GM18507 (cell line): ENCODE results near the gene PELI3.
"Not testable (repeated sequence)": the region's sequence is repeated elsewhere in the genome, so short reads cannot be mapped to it uniquely, and the experiment has no call there.

Source experiments
- DNase-seq: peaks from one replicate; pipeline ENCODE4 v3.0.0; 2011; ENCODE audit warnings: low read depth; ENCODE audit not compliant: insufficient read length; ENCODE audit errors: extremely low spot score
- FAIRE-seq: peaks from 2 replicates; lab custom pipeline; 2011; peaks lifted over from hg19 to GRCh38; lab: Jason Lieb, UNC

Gene PELI3

DNA sequence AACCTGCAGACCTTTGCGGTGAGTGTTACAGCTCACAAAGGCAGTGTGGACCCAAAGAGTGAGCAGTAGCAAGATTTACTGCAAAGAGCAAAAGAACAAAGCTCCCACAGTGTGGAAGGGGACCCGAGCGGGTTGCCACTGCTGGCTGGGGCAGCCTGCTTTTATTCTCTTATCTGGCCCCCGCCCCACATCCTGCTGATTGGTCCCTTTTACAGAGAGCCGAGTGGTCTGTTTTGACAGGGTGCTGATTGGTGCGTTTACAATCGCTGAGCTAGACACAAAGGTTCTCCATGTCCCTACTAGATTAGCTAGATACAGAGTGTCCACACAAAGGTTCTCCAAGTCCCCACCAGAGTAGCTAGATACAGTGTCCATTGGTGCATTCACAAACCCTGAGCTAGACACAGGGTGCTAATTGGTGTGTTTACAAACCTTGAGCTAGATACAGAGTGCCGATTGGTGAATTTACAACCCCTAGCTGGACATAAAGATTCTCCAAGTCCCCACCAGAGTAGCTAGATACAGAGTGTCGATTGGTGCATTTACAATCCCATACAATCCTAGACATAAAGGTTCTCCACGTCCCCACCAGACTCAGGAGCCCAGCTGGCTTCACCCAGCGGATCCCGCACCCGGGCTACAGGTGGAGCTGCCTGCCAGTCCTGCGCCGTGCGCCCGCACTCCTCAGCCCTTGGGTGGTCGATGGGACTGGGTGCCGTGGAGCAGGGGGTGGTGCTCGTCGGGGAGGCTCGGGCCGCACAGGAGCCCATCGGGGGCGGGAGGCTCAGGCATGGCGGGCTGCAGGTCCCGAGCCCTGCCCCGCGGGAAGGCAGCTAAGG, 26.4 kb upstream of the PELI3 start:
- DNase-seq, FAIRE-seq: not testable (repeated sequence)

DNA sequence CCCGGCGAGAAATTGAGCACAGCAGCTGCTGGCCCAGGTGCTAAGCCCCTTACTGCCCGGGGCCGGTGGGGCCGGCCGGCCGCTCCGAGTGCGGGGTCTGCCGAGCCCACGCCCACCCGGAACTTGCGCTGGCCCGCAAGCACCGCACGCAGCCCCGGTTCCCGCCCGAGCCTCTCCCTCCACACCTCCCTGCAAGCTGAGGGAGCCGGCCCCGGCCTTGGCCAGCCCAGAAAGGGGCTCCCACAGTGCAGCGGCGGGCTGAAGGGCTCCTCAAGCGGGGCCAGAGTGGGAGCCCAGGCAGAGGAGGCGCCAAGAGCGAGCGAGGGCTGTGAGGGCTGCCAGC, 25.8 kb upstream of the PELI3 start:
- DNase-seq, FAIRE-seq: not testable (repeated sequence)

DNA sequence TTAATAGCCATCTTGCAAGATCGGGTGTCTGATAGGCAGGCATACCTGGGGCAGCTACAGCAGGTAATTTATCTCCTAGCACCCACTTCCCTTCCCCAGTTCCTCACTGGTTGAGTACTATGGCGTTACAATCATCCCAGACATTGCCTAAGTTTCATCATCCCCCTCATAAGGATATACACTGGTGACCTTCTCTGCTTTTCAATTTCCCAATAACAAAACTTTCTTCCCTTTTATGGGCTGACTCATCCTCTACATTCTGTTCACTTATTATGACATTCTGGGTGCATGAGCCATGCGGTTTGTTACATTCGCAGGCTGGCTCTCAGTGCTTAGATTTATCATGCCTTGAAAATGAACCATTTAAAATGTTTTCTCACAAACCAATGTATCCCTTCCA, 23.1 kb upstream of the PELI3 start:
- DNase-seq (no peak), FAIRE-seq (no peak)

DNA sequence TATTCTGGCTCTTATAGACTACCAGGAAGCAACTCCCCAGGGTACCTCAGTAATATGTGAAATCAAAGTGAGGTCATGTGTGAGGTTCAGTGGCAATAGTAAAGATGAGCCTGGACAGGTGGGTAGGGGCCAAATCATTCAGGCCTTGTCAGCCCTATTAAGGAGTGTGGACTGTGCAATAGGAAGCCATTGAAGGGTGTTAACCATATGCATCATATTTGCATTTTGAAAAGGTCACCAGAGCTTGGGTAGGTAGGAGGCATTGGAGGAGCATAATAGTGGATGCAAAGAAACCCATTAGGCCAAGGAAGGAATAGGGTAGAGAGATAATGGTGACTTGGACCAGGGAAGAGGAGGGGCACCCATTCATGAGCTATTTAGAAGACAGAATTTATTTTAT, 19.7 kb upstream of the PELI3 start:
- FAIRE-seq, result no peak

DNA sequence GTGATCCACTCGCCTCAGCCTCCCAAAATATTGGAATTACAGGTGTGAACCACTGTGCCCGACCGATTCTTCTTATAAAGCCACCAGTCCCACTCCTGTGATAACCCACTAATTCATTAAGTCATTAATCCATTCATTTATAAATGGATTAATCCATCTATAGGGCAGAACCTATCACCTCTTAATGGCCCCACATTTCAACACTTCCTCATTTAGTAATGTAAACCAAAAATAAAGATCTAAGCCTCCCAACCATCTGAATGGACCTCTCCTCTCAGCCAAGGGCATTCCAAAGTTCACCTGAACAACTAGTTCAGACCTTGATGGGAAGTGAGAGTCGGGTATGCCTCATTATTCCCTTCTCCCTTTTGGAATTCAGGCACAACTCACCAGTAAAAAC, 18.2 kb upstream of the PELI3 start:
- FAIRE-seq (no peak), DNase-seq (no peak)

More for the DNA sequence above, 19.7 kb upstream of the PELI3 start:
- no peak for DNase-seq

DNA sequence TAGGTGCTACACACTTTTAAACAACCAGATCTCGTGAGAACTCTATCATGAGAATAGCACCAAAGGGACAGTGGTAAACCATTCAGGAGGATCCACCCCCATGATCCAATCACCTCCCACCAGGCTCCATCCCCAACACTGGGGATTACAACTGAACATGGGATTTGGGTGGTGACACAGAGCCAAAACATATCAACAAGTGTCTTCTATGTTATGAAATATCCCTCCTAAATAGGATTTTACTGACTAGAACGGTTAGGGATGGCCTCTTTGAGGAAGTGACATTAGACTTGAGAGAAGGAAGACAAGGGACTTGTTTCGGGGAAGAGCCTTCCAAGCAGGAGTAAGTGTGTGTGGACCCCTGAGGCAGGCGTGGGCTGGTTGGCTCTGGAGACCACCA, 16.1 kb upstream of the PELI3 start:
- DNase-seq (no peak), FAIRE-seq (no peak)

DNA sequence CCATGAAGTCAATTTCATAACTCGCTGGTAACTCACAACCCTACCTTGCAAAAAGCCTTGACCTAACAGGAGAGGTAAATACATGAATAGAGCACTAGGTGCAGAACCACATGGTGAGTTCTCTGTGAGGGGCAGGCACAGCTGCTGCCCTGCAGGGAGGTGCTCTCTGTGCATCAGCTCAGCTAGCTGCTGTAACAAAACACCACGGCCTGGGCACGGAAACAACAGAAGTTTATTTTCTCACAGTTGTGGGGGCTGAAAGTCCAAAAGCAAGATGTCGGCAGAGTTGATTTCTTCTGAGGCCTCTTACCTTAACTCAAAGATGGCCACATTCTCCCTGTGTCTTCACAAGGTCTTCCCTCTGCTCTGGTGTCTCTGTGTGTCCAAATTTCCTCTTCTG, 15.0 kb upstream of the PELI3 start:
- no peak for FAIRE-seq
- no peak for DNase-seq

DNA sequence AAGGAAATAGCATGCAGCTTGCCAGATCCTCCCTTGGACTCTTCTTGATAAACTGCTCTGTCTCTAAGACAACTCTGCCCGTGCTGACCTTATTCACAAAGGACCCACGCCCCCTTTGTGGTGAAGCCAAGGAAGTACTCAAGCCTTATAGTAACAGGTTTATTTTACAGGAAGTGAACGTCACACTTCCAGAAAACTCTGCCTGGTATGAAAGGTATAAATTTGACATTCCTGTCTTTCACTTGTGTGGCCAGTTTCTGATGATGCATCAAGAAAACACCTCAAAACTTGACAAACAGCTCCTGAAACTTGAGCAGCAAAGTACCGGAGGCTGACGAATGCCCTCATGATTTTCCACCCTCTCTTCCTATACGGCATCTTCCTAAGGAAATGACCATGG, 12.5 kb upstream of the PELI3 start:
- FAIRE-seq (no peak), DNase-seq (no peak)

DNA sequence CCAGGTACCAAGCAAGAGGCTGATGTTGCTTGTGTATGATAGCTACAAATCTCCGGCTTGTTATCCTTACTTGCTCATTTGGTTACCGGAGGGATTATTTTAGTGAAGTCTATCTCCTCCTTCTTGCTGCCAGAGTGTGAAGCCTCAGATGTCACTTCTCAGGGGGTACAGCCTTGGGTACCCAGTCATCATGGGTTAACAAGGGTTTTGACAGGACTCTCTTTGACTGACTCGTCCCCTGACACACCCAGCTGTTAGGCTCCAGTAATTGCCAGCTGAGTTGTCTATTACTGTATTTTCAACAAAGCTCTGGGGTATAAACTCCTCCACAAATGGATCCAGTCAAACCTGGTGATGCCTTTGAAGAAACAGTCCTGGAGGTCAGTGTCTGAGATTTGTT, 11.9 kb upstream of the PELI3 start:
- FAIRE-seq (no peak), DNase-seq (no peak)

DNA sequence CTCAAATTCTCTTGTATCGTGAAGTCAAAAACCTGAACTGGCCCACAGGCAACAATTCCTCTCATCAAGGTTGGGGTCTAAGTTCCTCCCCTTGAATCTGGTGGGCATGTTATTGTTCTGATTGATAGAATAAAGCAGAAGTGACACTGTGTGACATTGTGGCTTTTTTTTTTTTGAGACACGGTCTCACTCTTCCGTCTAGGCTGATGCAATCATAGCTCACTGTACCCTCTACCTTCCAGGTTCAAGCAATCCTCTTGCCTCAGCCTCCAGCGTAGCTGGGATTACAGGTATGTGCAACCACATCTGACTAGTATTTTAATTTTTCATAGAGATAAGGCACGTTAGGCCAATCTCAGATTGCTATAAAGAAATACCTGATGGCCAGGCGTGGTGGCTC, 8.9 kb upstream of the PELI3 start:
- DNase-seq, result no peak

DNA sequence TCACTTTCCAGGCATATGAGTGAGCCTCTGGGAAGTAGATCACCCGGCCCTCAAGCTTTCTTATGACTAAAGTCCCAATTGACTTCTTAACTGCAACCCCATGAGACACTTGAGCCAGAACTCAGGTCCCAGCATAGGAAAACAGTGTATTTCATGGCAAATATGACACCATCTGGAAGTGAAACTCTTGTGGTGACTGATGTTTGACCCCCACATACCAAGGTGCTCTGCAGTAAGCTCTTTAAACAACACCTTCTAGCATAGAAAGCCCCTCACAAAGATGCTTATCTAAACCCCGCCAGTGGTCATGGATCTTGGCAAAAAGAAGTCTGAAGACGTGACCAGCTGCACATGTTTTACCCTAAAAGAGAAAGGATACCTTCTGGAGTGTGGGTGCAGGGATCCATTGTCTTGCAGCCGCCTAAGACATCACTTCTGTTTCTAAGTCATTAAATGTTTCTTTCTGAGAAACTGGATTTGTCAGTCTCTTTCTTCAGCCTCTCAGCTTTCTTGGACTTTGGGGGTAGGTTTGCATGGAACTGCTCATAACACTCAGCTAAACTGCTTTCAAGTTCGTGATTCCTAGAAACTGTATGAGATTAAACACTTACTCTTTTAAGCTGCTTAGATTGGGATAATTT, 7.4 kb upstream of the PELI3 start:
- FAIRE-seq (peak; percentile 26), DNase-seq (no peak)

More for the DNA sequence above, 8.9 kb upstream of the PELI3 start:
- no peak for FAIRE-seq

DNA sequence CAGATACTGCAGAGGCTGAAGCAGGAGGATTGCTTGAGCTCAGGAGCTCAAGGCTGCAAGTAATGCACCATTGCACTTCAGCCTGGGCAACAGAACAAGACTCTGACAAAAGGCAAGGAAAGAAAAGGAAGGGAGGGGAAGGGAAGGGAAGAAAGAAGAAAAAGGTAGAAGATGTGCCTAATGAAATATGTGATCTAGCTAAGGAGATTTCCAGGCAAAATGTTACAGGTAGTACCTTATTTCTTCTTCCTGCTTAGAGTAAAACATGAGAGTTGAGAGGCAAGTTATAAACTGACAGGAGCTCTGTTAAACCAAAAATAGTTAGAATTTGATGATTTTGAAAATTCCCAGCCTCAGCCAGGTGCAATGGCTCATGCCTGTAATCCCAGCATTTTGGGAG, 4.7 kb upstream of the PELI3 start:
- DNase-seq (no peak), FAIRE-seq (no peak)

DNA sequence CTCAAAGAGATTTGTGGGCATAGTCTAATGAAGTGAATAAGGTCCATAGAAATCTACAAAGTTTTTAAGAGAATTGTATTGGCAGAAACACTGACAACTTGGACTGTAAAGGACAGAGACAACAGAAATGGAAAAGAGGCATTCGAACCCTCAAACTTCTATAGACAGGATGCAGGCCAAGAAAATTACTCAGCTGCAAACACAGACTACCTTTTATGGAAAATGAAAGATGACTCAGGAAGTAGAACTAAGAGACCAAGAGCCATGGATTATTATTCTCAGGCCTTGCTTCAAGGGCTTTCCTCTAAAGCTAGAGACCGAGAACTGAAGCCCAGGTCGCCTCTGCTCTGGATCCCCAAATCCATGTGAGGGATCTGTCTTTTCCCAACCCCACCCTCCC, 3.8 kb upstream of the PELI3 start:
- no peak for FAIRE-seq

DNA sequence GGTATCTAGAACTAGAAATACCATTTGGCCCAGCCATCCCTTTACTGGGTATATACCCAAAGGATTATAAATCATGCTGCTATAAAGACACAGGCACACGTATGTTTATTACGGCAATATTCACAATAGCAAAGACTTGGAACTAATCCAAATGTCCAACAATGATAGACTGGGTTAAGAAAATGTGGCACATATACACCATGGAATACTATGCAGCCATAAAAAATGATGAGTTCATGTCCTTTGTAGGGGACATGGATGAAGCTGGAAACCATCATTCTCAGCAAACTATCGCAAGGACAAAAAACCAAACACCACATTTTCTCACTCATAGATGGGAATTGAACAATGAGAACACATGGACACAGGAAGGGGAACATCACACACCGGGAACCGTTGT, 2.6 kb upstream of the PELI3 start:
- FAIRE-seq, result not testable (repeated sequence)

More for the DNA sequence above, 3.8 kb upstream of the PELI3 start:
- DNase-seq, result no peak

DNA sequence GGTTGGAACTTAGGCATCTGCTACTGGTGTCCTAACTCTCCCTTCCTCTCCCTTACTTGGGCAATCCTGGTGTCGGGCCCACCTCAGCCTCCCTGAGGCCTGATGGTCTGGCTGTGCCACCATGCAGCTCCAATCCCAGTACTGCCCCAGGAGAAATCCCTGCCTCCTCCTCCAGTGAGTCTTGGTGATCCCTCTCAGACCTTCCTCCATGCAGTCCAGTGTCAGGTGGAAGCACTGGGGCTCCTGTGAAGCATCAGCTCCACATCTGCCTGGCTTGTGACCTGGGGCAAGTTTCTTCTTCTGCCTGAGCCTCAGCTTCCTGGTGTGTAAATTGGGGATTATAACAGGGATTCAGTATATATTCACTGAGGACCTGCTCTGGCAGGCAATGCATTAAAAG, 1.8 kb upstream of the PELI3 start:
- FAIRE-seq (no peak), DNase-seq (no peak)

More for the DNA sequence above, 2.6 kb upstream of the PELI3 start:
- not testable (repeated sequence) for DNase-seq

DNA sequence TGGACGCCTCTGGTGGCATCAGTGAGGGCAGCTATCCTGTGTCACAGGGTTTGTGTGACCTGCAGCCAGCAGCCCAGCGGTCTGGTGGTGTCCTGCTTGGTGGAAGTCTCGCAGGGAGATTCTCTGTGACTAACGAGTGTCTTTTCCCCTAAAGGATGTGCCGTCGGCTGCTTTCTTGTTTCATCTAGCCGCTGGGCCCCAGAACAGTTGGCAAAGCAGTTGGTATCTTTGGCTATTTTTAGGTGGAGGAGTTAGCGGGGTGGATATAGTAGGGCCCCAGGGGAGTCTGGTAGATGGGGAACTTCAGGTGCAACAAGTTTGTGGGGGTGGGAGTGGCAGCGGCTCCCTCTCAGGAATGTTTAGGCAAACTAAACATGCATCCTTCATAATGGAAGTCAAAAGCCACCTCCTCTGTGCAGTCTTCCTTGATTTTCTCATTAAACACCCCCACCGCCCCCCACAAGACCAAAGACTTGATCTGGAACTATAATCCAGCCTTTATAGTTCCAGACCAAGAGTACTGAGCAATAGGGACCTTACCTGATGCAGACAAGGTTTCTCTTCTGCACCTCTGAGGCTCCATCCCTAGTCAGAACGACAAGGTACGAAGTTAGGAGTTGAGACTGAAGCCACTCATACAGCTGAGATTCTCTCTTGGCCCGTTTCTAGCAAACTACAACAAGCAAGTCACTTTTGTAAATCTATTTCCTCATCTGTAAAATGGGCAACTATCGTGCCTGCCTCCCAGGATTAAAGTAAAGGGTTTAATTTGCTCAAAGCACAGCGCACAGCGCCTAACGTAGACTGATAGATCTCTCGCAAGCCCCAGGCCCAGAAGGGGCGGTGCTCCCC, 1.1 kb upstream of the PELI3 start:
- DNase-seq (no peak), FAIRE-seq (no peak)

DNA sequence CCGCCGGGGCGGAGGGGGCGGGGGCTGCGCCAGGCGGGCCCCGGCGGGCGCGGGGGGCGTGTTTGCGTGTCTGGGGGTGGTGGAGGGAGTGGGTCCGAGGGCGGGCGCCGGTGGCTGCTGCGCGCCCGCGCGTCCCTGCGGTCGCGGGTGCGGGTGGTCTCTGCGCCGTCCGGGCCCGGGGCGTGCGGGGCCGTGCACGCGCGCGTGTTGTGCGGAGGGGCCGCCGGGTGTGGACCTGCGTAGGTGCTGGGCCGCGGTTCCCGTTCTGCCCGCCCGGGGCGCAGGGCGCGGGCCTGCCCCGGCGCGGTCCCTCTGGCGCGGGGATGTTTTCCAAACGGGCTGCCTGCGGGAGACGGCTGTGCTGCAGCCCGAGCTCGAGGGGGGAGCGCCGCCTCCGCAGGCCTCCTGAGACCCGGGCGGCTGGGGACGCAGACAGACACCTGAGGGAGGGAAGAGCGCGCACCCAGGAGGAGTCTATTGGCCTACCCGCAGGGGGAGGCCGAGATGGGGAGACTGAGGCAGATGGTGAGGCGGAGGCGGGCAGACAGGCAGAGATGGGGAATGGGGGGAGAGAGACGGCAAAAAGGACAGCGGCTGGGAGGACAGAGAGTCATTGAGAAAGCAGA, 442 bp downstream of the PELI3 start:
- FAIRE-seq (no peak), DNase-seq (no peak)

DNA sequence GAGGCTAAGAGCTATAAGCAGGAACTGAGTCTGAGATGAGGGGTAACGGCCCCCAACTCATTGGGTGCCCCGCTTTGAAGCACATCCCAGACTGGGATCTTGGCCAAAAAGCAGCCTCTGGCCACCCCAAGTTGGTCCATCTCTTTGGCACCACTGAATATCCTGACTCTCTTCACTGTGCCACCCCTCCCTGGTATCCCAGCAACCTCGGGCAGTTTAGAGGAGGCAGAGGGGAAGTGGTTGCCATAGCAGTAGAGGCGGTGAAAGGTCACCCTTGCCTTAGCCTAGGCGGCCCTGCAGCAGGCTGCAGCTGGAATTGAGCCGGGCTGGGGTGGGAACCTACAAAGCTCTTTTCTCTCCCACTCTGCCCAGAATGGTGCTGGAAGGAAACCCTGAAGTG, 1.1 kb downstream of the PELI3 start:
- DNase-seq, result no peak
- FAIRE-seq, result no peak

DNA sequence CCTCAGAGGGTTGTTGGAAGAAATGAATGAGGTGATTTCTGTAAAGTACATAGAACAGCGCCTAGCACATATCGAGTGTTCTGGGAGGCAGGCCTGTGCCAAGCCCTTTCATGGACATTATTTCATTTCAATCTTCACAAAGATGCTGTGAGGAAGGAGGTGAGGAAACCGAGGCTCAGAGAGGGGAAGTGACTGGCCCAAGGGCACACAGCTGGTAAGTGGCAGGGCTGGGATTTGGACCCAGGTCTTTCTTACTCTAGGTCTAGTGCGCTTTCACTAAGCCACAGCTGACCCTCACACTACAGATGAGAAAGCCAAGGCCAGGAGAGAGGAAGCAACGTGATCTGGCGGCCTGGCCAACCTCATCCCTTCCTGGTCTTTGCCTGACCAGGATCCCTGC, 2.0 kb downstream of the PELI3 start:
- DNase-seq (no peak), FAIRE-seq (no peak)

DNA sequence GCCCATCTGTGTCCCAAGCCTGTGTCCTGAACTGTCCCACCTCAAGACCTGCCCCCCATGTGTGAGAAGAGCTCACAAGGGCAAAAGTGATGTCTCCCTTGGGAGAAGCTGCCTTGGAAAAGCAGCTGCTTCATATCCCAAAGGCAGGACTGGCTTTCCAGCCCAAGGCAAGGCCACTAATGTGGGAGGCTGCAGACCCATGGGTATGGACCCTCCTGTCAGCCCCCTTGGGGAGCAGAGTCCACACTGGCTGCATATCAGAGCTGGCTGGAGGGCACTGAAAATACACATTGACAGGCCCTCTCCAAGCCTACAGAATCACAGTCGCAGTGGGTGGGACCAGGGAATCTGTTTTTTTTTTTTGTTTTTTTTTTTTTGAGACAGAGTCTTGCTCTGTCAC, 2.7 kb downstream of the PELI3 start:
- FAIRE-seq (no peak), DNase-seq (no peak)
